Fibroblast of skin of right biceps (primary cell): Measurements from ENCODE around the gene GRIK2.

Experiments used
- DNase-seq: peaks from one replicate; pipeline ENCODE4 v3.0.0-alpha.2; 2013

Gene GRIK2

GRCh38 chr6:101921829-101922450 lies 528.4 kb downstream of the GRIK2 start:
- no peak for DNase-seq

GRCh38 chr6:101926149-101926925 lies 532.8 kb downstream of the GRIK2 start:
- DNase-seq: peak; percentile 20

- DNase-seq: no peak
Observed at GRCh38 chr6:101931766-101932165, 538.3 kb downstream of the GRIK2 start.

DNA sequence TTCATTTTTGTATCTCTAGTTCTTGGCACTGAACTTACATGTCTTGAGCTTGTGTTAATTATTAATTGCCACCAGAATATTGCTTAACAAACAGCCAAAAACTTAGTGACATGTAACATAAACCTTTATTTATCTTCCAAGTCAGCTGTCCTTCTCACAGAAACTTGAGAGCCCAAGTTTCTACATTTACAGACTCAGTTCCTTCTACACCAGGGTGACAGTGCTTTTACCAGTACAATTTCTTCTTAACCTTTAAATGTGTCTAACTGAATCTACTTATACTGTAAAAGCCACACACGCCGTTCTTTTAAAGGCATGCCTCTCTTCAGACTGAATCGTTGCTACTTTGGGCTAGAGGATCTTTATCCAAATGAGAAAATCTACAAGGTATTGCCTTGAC lies 539.2 kb downstream of the GRIK2 start:
- DNase-seq: no peak

DNA sequence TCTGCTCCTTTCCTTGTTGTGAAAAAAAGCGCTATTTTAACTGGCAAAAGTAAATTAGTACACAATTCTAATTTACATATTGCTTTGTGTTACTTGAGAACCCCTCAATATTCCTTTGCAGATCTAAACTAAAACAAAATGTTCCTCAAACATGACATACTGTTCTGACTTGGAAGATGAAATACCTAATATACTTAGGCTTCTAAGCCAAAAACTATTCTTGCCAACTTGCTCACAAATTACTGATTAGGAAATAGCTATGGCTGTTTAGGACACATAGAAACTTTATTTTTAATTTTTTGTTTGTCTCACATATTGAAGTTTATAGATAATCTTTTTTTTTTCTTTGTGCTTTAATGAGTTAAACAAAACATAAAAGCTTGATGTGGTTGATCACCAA lies 542.2 kb downstream of the GRIK2 start:
- DNase-seq: no peak

- DNase-seq: no peak
Observed at GRCh38 chr6:101936516-101936915, 543.0 kb downstream of the GRIK2 start.

GRCh38 chr6:101937108-101937507 lies 543.6 kb downstream of the GRIK2 start:
- DNase-seq: no peak

DNA sequence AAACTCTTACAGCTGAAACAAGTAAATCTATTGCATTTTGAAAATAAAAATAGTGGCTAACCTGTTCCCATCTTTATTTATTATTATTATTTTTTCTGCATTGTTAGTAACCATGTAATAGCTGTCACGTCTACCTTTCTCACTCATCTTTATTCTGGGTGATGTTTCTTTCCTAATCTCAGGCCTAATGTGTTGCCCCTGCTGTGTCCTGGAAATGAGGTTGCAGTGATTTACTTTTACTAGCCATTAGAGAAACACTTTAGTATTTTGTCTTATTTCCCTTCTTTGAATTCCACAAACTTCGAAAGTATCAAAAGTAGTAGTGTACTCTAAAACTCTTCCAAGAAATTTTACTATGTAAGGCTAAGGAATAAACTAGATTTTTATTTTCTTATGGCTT lies 546.9 kb downstream of the GRIK2 start:
- DNase-seq: no peak

GRCh38 chr6:101956961-101957360 lies 563.5 kb downstream of the GRIK2 start:
- peak; percentile 44 for DNase-seq

- DNase-seq: no peak
Observed at GRCh38 chr6:101961357-101961756, 567.8 kb downstream of the GRIK2 start.

DNA sequence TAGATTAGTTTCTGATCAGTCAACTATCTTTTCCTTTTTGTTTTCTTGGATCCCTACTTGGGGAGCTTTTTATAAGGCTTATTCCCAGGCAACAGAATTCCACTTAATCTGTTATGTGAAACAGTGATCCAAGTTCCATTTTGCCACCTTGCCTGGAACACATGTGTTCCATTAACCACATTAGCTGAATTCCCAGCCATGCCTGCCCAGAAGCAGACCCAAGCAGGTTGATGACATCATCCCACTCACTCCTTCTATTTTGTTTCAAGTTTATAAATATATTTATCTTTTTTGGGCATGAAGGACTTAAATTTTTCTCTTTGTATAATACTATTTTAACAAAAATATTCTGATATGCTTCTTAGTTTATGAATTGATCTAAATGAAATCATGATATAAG lies 587.4 kb downstream of the GRIK2 start:
- DNase-seq: no peak

DNA sequence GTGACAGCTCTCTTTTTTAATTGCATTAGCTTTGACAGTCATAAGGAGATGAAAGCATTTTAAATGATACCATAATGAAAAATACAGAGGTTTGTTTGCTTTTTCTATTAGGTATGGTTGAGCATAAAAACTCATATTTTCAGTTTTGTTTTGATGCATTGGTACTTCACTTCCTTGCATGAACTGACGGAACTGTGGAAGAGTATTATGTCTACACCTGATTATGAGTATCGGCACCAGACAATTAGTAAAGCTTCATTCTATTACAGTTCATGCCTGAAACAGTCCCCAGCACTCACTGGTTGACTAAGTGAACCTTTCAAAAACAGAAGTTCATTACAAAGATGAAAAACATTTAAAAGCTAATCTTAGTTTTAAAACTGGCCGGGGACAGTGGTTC lies 593.0 kb downstream of the GRIK2 start:
- DNase-seq: no peak

- DNase-seq: no peak
Observed at GRCh38 chr6:101992286-101992685, 598.8 kb downstream of the GRIK2 start.

- no peak for DNase-seq
Observed at GRCh38 chr6:101994521-101994920, 601.0 kb downstream of the GRIK2 start.

DNA sequence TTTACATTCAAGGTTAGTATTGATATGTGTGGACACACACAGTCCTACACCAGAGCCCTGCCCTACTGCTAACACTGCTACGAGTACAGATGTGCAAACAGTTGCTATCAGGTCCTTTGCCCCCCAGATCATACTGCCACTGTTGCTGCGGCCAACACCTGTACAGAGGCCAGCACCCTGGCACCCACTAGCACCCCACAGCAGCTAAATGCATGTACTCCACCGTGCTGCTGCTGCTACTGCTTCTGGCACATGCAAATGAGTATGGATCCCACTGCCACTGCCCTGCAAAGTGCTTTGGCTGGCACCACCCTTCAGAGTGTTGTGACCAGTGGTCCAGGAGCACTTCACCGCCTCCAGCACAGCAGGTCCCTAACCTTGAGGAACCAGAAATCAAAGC lies 621.9 kb downstream of the GRIK2 start:
- no peak for DNase-seq

GRCh38 chr6:102022281-102022680 lies 628.8 kb downstream of the GRIK2 start:
- DNase-seq: no peak

- DNase-seq: no peak
Observed at GRCh38 chr6:102022803-102023202, 629.3 kb downstream of the GRIK2 start.

DNA sequence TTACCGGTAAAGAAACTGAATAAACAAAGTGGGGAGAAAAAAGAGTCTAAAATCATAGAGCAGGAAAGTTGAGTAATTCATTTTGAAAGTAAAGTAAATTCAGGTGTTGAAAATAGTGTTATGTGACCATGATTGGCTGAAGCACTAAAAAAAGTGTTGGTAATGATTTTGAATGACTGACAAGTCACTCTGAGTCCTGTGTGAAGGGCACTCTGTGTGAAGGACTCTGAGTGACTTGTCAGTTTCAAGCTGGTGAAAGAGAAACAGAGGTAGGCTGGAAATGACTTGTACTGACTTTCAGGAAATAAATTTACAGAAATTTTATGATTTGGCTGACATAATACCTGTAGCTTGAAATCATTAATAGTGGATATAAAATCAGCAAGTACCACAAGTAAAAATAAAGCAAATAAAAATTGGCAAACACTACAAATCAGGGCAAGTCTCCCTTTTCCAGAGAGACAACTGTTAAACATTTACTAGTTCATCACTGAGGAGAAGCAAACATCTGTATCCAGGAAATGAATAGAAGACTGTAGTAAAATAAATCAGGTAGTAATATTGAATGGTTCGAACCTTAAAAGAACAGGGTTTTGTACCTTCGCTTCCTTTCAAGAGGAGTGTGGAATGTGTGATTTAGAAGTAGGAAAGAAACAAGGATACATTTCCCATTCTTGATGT lies 630.6 kb downstream of the GRIK2 start:
- no peak for DNase-seq

- no peak for DNase-seq
Observed at GRCh38 chr6:102026649-102027048, 633.1 kb downstream of the GRIK2 start.

GRCh38 chr6:102028176-102028575 lies 634.7 kb downstream of the GRIK2 start:
- DNase-seq: no peak

DNA sequence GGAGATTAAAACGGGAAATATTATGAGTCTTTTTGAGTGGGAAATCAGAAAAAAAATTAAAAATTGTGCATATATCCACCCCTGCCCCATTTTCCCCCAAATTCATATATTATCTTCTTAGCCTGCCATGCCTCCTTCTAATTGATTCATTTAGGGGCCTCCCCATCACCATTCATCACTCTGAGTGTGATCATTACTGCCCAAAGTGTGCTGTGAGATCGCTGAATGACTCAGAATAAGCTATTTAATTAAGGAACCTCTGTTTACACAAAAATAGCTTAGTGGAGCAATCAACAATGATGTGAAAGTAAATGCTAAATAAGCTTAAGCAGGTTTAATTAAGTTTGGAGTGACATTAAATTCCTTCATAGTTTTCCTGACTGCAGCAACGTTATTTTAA lies 645.5 kb downstream of the GRIK2 start:
- no peak for DNase-seq

GRCh38 chr6:102039441-102039840 lies 645.9 kb downstream of the GRIK2 start:
- DNase-seq: no peak

GRCh38 chr6:102051001-102051400 lies 657.5 kb downstream of the GRIK2 start:
- DNase-seq: no peak

- DNase-seq: no peak
Observed at GRCh38 chr6:102051720-102052119, 658.2 kb downstream of the GRIK2 start.
